ENCODE measurements around the gene UAP1. TPM values are rescaled to one million over a fixed set of nuclear protein-coding genes. Genes with fewer than 3 reads are reported as not detected.

UAP1 gene
- 33.4 and 44.2 TPM in 2 replicates for total RNA-seq (2014; rRNA removed; shearing (Covaris generic))

- peak; percentile 40 for DNase-seq (ENCODE audit: low spot score)
Observed at GRCh38 chr1:162561616-162562469, at the start of gene UAP1. Gene UAP1, plus strand, starts transcription at chr1:162561722. Its CDS starts 4,347 bp downstream, at chr1:162566069.

GRCh38 chr1:162527314-162527713 is 34.2 kb upstream of the UAP1 start:
- DNase-seq (ENCODE audit: low spot score): no peak

- no peak for DNase-seq (ENCODE audit: low spot score)
Observed at GRCh38 chr1:162530307-162530987, 31.1 kb upstream of the UAP1 start.

GRCh38 chr1:162530988-162531319 is 30.6 kb upstream of the UAP1 start:
- no peak for DNase-seq (ENCODE audit: low spot score)

GRCh38 chr1:162535501-162535900 is 26.0 kb upstream of the UAP1 start:
- DNase-seq (ENCODE audit: low spot score): no peak

GRCh38 chr1:162536511-162536910 is 25.0 kb upstream of the UAP1 start:
- no peak for DNase-seq (ENCODE audit: low spot score)

- no peak for DNase-seq (ENCODE audit: low spot score)
Observed at GRCh38 chr1:162537216-162537615, 24.3 kb upstream of the UAP1 start.

GRCh38 chr1:162538815-162539431 is 22.6 kb upstream of the UAP1 start:
- DNase-seq (ENCODE audit: low spot score): no peak

- DNase-seq (ENCODE audit: low spot score): no peak
Observed at GRCh38 chr1:162541619-162542141, 19.8 kb upstream of the UAP1 start.

- DNase-seq (ENCODE audit: low spot score): no peak
Observed at GRCh38 chr1:162543228-162543627, 18.3 kb upstream of the UAP1 start.

- DNase-seq (ENCODE audit: low spot score): no peak
Observed at GRCh38 chr1:162548170-162548569, 13.4 kb upstream of the UAP1 start.

GRCh38 chr1:162549001-162549400 is 12.5 kb upstream of the UAP1 start:
- DNase-seq (ENCODE audit: low spot score): no peak

GRCh38 chr1:162550925-162551324 is 10.6 kb upstream of the UAP1 start:
- no peak for DNase-seq (ENCODE audit: low spot score)

- no peak for DNase-seq (ENCODE audit: low spot score)
Observed at GRCh38 chr1:162551969-162552683, 9.4 kb upstream of the UAP1 start.

GRCh38 chr1:162552684-162553252 is 8.8 kb upstream of the UAP1 start:
- no peak for DNase-seq (ENCODE audit: low spot score)

- DNase-seq (ENCODE audit: low spot score): no peak
Observed at GRCh38 chr1:162554258-162554657, 7.3 kb upstream of the UAP1 start.

GRCh38 chr1:162557536-162557935 is 4.0 kb upstream of the UAP1 start:
- DNase-seq (ENCODE audit: low spot score): no peak

GRCh38 chr1:162560303-162561036 is 1.1 kb upstream of the UAP1 start:
- DNase-seq (ENCODE audit: low spot score): peak; percentile 71

GRCh38 chr1:162561037-162561615 is 396 bp upstream of the UAP1 start:
- peak; percentile 98 for DNase-seq (ENCODE audit: low spot score)

GRCh38 chr1:162562470-162562828 is 927 bp downstream of the UAP1 start:
- DNase-seq (ENCODE audit: low spot score): peak; percentile 60
